WTC11 (cell line): ENCODE measurements around the gene SYNM. TPM values are rescaled to one million over a fixed set of nuclear protein-coding genes. Genes with fewer than 3 reads are reported as not detected.
A peak's percentile ranks its signal among the peaks of the same experiment; 100 is the strongest.

Experiments used
- ATAC-seq: fragments of 200-7000 bp; cut with Tn5 transposase; 2 replicates; pipeline ENCODE4 v1.10.0; 2021; ENCODE audit warnings: mild to moderate bottlenecking, moderate library complexity
- CTCF ChIA-PET: fragments of 300-600 bp; sonication (Branson Sonifier 250); formaldehyde crosslinking; loops from one replicate; lab custom pipeline; 2021; ENCODE audit warnings: antibody characterized with exemption; lab: Charles Lee
- POLR2A ChIA-PET: fragments of 350-600 bp; sonication (Branson Sonifier 250); formaldehyde crosslinking; loops from one replicate; lab custom pipeline; 2021; ENCODE audit warnings: antibody characterized with exemption; lab: Charles Lee
- DNase-seq: peaks from one replicate; pipeline ENCODE4 v3.0.0; 2021; ENCODE audit warnings: low spot score
- H3K27ac Mint-ChIP-seq: 2 replicates; pipeline ENCODE4 v1.8.0; 2021; ENCODE audit warnings: mixed read lengths
- H3K27me3 Mint-ChIP-seq: 2 replicates; pipeline ENCODE4 v1.8.0; 2021; ENCODE audit warnings: low read depth, mild to moderate bottlenecking, moderate library complexity, mixed read lengths
- H3K36me3 Mint-ChIP-seq: 2 replicates; pipeline ENCODE4 v1.8.0; 2021; ENCODE audit warnings: mixed read lengths
- H3K4me1 Mint-ChIP-seq: 2 replicates; pipeline ENCODE4 v1.8.0; 2022; ENCODE audit warnings: mixed read lengths
- H3K4me3 Mint-ChIP-seq: 2 replicates; pipeline ENCODE4 v1.8.0; 2021; ENCODE audit warnings: mild to moderate bottlenecking, moderate library complexity, mixed read lengths
- H3K9me3 Mint-ChIP-seq: 2 replicates; pipeline ENCODE4 v1.8.0; 2021; ENCODE audit warnings: mixed read lengths
- ATF1 ChIP-seq: sonication (generic); formaldehyde crosslinking; IDR thresholded peaks from 2 replicates; pipeline ENCODE4 v1.8.1; 2023; ENCODE audit warnings: mild to moderate bottlenecking, moderate library complexity, missing genetic modification reagents
- CBFB ChIP-seq: sonication (generic); formaldehyde crosslinking; IDR thresholded peaks from 2 replicates; pipeline ENCODE4 v1.8.1; 2022; ENCODE audit warnings: mild to moderate bottlenecking, low read depth, missing genetic modification reagents
- NFATC4 ChIP-seq: fragments of 250-450 bp; sonication (Bioruptor Pico); IDR thresholded peaks from 2 replicates; pipeline ENCODE4 v1.9.0; 2021; ENCODE audit warnings: mild to moderate bottlenecking
- NR2C2 ChIP-seq: sonication (generic); formaldehyde crosslinking; IDR thresholded peaks from 2 replicates; pipeline ENCODE4 v1.8.0; 2022; ENCODE audit warnings: mild to moderate bottlenecking, missing genetic modification reagents
- SMAD3 ChIP-seq: sonication (generic); formaldehyde crosslinking; IDR thresholded peaks from 2 replicates; pipeline ENCODE4 v1.8.0; 2022; ENCODE audit warnings: missing genetic modification reagents, mild to moderate bottlenecking, borderline replicate concordance
- TCF7 ChIP-seq: sonication (generic); formaldehyde crosslinking; IDR thresholded peaks from 2 replicates; pipeline ENCODE4 v1.8.0; 2022; ENCODE audit warnings: mild to moderate bottlenecking, low read depth, missing genetic modification reagents, moderate library complexity
- TEAD1 ChIP-seq: sonication (generic); formaldehyde crosslinking; IDR thresholded peaks from 2 replicates; pipeline ENCODE4 v1.8.0; 2022; ENCODE audit warnings: mild to moderate bottlenecking, missing genetic modification reagents
- total RNA-seq: library from RNA; stranded (reverse); gene quantifications from 3 replicates; pipeline ENCODE4 v1.2.3, GENCODE V29; 2021
- TF ChIP-seq, protein P1 (sequence below): fragments of 250-450 bp; sonication (Bioruptor Pico); IDR thresholded peaks from 2 replicates; pipeline ENCODE4 v1.9.0; 2021; ENCODE audit warnings: mild to moderate bottlenecking
- TF ChIP-seq, protein P2 (sequence below): sonication (generic); formaldehyde crosslinking; IDR thresholded peaks from 2 replicates; pipeline ENCODE4 v1.8.0; 2022; ENCODE audit warnings: missing genetic modification reagents
- TF ChIP-seq, protein P3 (sequence below): fragments of 250-450 bp; sonication (Bioruptor Pico); IDR thresholded peaks from 2 replicates; pipeline ENCODE4 v2.1.2; 2022; ENCODE audit warnings: mild to moderate bottlenecking, moderate library complexity
- TF ChIP-seq, protein P4 (sequence below): sonication (generic); formaldehyde crosslinking; IDR thresholded peaks from 2 replicates; pipeline ENCODE4 v1.8.1; 2023; ENCODE audit warnings: mild to moderate bottlenecking, missing genetic modification reagents, moderate library complexity
- TF ChIP-seq, protein P5 (sequence below): fragments of 200-600 bp; IDR thresholded peaks from 2 replicates; pipeline ENCODE4 v1.8.0; 2022; ENCODE audit warnings: antibody characterized with exemption
- TF ChIP-seq, protein P6 (sequence below): sonication (generic); formaldehyde crosslinking; IDR thresholded peaks from 2 replicates; pipeline ENCODE4 v1.8.1; 2023; ENCODE audit warnings: mild to moderate bottlenecking, missing genetic modification reagents
- TF ChIP-seq, protein P7 (sequence below): sonication (generic); formaldehyde crosslinking; IDR thresholded peaks from 2 replicates; pipeline ENCODE4 v1.8.1; 2022; ENCODE audit warnings: mild to moderate bottlenecking, moderate library complexity, missing genetic modification reagents

Gene SYNM
- total RNA-seq, 1 experiment from 2014 or later = 2.2 TPM

DNA sequence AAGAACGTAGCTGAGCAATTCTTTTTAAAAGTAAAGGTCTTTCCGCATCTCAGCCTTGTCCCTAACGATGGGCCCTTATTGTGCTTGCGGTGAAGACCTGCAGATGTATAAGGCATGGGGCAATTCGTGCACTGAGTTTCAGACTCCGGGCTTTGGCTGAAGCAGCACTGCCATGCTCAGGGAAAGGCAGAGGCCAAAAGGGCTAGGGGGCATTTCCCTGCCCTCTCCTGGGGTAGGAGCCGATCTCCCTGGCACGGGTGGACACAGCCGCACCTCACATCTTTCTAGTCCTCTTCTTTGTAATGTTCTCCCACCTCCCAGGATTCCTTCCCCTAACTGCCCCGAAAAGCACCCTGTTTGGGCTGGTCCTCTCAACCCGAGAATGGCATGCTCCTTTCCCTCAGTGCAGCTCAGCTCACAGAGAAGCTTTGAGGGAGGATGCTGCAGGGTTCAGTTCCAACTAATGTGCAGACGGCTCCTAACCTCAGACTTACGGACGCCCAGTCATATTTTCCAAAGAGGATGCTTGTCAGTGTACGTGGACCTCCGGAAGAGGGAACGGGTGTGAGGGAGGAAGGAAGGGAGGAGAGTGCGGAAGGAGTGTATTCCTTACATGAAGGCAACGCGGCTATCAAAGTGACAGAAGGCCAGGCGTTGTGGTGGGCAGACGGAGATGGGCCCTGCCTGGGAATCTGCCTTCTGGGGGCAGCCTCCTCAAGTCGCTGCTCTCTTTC is 61.2 kb downstream of the SYNM start (continued):
- TF ChIP-seq, protein P1, sequence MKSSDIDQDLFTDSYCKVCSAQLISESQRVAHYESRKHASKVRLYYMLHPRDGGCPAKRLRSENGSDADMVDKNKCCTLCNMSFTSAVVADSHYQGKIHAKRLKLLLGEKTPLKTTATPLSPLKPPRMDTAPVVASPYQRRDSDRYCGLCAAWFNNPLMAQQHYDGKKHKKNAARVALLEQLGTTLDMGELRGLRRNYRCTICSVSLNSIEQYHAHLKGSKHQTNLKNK (CRISPR knock-in tag) = no peak
- TF ChIP-seq NFATC4 (no peak), ATF1 (CRISPR knock-in tag) (no peak), NR2C2 (CRISPR knock-in tag) (no peak), CBFB (CRISPR knock-in tag) (no peak), TEAD1 (no peak)
- TF ChIP-seq, protein P2, sequence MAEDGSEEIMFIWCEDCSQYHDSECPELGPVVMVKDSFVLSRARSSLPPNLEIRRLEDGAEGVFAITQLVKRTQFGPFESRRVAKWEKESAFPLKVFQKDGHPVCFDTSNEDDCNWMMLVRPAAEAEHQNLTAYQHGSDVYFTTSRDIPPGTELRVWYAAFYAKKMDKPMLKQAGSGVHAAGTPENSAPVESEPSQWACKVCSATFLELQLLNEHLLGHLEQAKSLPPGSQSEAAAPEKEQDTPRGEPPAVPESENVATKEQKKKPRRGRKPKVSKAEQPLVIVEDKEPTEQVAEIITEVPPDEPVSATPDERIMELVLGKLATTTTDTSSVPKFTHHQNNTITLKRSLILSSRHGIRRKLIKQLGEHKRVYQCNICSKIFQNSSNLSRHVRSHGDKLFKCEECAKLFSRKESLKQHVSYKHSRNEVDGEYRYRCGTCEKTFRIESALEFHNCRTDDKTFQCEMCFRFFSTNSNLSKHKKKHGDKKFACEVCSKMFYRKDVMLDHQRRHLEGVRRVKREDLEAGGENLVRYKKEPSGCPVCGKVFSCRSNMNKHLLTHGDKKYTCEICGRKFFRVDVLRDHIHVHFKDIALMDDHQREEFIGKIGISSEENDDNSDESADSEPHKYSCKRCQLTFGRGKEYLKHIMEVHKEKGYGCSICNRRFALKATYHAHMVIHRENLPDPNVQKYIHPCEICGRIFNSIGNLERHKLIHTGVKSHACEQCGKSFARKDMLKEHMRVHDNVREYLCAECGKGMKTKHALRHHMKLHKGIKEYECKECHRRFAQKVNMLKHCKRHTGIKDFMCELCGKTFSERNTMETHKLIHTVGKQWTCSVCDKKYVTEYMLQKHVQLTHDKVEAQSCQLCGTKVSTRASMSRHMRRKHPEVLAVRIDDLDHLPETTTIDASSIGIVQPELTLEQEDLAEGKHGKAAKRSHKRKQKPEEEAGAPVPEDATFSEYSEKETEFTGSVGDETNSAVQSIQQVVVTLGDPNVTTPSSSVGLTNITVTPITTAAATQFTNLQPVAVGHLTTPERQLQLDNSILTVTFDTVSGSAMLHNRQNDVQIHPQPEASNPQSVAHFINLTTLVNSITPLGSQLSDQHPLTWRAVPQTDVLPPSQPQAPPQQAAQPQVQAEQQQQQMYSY (CRISPR knock-in tag) = no peak
- TF ChIP-seq, protein P3, sequence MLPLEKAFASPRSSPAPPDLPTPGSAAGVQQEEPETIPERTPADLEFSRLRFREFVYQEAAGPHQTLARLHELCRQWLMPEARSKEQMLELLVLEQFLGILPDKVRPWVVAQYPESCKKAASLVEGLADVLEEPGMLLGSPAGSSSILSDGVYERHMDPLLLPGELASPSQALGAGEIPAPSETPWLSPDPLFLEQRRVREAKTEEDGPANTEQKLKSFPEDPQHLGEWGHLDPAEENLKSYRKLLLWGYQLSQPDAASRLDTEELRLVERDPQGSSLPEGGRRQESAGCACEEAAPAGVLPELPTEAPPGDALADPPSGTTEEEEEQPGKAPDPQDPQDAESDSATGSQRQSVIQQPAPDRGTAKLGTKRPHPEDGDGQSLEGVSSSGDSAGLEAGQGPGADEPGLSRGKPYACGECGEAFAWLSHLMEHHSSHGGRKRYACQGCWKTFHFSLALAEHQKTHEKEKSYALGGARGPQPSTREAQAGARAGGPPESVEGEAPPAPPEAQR (CRISPR knock-in tag) = no peak

DNA sequence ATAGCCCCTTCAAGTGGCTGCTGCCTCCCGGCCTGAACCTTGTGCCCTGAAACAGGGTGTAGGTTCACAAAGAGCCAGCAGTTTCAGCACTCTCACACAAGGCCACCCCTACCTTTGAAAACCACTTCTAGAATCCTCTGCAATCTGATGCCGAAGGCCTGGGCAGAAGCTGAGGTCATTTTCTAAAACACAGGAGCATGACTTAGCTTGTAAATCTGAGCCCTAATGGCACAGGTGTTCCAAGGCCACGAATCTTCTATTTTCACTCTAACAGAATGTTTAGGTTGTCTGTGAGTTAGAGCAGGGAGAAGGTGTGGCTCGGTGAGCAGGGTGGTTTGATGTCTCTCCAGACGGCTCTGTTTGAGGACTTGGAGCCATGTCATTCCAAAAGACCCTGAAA is 62.3 kb downstream of the SYNM start:
- CTCF ChIA-PET = no interaction called here
- Mint-ChIP-seq H3K4me3 (no peak overlapping the region), H3K27ac (0 out of 2 replicates have a peak overlapping the region, but pooled peaks have one; percentile 68)
- TF ChIP-seq TCF7 (CRISPR knock-in tag) (no peak), SMAD3 (CRISPR knock-in tag) (no peak)
- TF ChIP-seq, protein P4, sequence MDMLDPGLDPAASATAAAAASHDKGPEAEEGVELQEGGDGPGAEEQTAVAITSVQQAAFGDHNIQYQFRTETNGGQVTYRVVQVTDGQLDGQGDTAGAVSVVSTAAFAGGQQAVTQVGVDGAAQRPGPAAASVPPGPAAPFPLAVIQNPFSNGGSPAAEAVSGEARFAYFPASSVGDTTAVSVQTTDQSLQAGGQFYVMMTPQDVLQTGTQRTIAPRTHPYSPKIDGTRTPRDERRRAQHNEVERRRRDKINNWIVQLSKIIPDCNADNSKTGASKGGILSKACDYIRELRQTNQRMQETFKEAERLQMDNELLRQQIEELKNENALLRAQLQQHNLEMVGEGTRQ = no peak
- TF ChIP-seq, protein P5, sequence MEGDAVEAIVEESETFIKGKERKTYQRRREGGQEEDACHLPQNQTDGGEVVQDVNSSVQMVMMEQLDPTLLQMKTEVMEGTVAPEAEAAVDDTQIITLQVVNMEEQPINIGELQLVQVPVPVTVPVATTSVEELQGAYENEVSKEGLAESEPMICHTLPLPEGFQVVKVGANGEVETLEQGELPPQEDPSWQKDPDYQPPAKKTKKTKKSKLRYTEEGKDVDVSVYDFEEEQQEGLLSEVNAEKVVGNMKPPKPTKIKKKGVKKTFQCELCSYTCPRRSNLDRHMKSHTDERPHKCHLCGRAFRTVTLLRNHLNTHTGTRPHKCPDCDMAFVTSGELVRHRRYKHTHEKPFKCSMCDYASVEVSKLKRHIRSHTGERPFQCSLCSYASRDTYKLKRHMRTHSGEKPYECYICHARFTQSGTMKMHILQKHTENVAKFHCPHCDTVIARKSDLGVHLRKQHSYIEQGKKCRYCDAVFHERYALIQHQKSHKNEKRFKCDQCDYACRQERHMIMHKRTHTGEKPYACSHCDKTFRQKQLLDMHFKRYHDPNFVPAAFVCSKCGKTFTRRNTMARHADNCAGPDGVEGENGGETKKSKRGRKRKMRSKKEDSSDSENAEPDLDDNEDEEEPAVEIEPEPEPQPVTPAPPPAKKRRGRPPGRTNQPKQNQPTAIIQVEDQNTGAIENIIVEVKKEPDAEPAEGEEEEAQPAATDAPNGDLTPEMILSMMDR = no peak
- TF ChIP-seq, protein P6, sequence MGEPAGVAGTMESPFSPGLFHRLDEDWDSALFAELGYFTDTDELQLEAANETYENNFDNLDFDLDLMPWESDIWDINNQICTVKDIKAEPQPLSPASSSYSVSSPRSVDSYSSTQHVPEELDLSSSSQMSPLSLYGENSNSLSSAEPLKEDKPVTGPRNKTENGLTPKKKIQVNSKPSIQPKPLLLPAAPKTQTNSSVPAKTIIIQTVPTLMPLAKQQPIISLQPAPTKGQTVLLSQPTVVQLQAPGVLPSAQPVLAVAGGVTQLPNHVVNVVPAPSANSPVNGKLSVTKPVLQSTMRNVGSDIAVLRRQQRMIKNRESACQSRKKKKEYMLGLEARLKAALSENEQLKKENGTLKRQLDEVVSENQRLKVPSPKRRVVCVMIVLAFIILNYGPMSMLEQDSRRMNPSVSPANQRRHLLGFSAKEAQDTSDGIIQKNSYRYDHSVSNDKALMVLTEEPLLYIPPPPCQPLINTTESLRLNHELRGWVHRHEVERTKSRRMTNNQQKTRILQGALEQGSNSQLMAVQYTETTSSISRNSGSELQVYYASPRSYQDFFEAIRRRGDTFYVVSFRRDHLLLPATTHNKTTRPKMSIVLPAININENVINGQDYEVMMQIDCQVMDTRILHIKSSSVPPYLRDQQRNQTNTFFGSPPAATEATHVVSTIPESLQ (CRISPR knock-in tag) = no peak
- TF ChIP-seq, protein P7, sequence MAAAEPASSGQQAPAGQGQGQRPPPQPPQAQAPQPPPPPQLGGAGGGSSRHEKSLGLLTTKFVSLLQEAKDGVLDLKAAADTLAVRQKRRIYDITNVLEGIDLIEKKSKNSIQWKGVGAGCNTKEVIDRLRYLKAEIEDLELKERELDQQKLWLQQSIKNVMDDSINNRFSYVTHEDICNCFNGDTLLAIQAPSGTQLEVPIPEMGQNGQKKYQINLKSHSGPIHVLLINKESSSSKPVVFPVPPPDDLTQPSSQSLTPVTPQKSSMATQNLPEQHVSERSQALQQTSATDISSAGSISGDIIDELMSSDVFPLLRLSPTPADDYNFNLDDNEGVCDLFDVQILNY = no peak
- TF ChIP-seq, all 79 proteins: peak for 0
- peaks cover 1% of the 10 kb centered on the region; the same call in 1 of the 2 replicates for H3K36me3 Mint-ChIP-seq
- no peak for DNase-seq
- POLR2A ChIA-PET = no interaction called here
- no peaks in the 10 kb centered on the region for H3K9me3 Mint-ChIP-seq
- no peak for ATAC-seq
- no peaks in the 10 kb centered on the region for H3K27me3 Mint-ChIP-seq
- H3K4me1 Mint-ChIP-seq = no peaks in the 10 kb centered on the region
